HepG2 (cell line): ENCODE results near the gene HS3ST3B1. TPM values are rescaled to one million over a fixed set of nuclear protein-coding genes. Genes with fewer than 3 reads are reported as not detected.

Source experiments
- ATAC-seq: fragments of 200-7000 bp; cut with Tn5 transposase; 3 replicates; pipeline ENCODE4 v1.9.1; 2020; ENCODE audit warnings: mild to moderate bottlenecking, moderate library complexity
- BruUV-seq: library from RNA; stranded (reverse); fragments of 400-500 nt; replicated peaks from 2 replicates; lab custom pipeline; 2021; lab: Mats Ljungman, UMichigan
- CTCF ChIA-PET: fragments of 300-600 bp; formaldehyde crosslinking; extraction: SDS; loops from one replicate; lab custom pipeline; 2021; ENCODE audit warnings: low total read pairs, inconsistent platforms, low intra/inter-chr PET ratio; lab: Yijun Ruan, JAX
- POLR2A ChIA-PET: fragments of 350-600 bp; sonication (Branson Sonifier 250); formaldehyde crosslinking; loops from one replicate; lab custom pipeline; 2020; ENCODE audit warnings: antibody characterized with exemption, inconsistent platforms; lab: Yijun Ruan, JAX
- DNase-seq: peaks from one replicate; pipeline ENCODE4 v3.0.0-alpha.2; 2015; ENCODE audit warnings: low spot score
- FAIRE-seq: peaks from 3 replicates; lab custom pipeline; 2011; peaks lifted over from hg19 to GRCh38; lab: Jason Lieb, UNC
- H2AFZ ChIP-seq: one replicate; pipeline ENCODE4 v1.6.1; 2011; ENCODE audit warnings: low read length, inconsistent platforms
- H3K27ac ChIP-seq: fragments of 300-600 bp; 3 replicates; pipeline ENCODE4 v1.8.0; 2011; ENCODE audit warnings: mixed run types, mild to moderate bottlenecking, mixed read lengths, low read length, inconsistent platforms; ENCODE audit not compliant: insufficient read depth; ENCODE audit errors: extremely low read length
- H3K27me3 ChIP-seq, 2 experiments: fragments of 200-600 bp in 1 of 2; 2 replicates in 1 of 2; 3 replicates in 1 of 2; pipeline versions ENCODE4 v1.6.0 to v1.8.0; 2011; ENCODE audit warnings: low read length in 2 of 2, mild to moderate bottlenecking in 2 of 2, moderate library complexity in 2 of 2, inconsistent platforms in 1 of 2; ENCODE audit not compliant: insufficient read depth in 2 of 2, control insufficient read depth in 1 of 2
- H3K36me3 ChIP-seq, 2 experiments: fragments of 200-600 bp in 1 of 2; replicated peaks in 1 of 2; 2 replicates in 1 of 2; 3 replicates in 1 of 2; pipeline versions ENCODE4 v1.5.1 to v1.8.0; 2011; ENCODE audit warnings: low read length in 2 of 2, inconsistent platforms in 1 of 2; ENCODE audit not compliant: insufficient read depth in 2 of 2, control insufficient read depth in 1 of 2
- H3K4me1 ChIP-seq: 2 replicates; pipeline ENCODE4 v1.5.1; 2012; ENCODE audit warnings: low read length, inconsistent platforms; ENCODE audit not compliant: insufficient read depth
- H3K4me2 ChIP-seq: 2 replicates; pipeline ENCODE4 v1.6.0; 2011; ENCODE audit warnings: low read depth, low read length, inconsistent platforms
- H3K4me3 ChIP-seq, 3 experiments: fragments of 200-600 bp in 1 of 3; sonication (generic), shearing (Covaris generic) in 1 of 3; replicated peaks in 1 of 3; 2 replicates each; pipeline ENCODE4 v1.5.1; 2011 to 2016; ENCODE audit warnings: low read length in 3 of 3, inconsistent platforms in 2 of 3, low read depth in 2 of 3, mild to moderate bottlenecking in 2 of 3, control low read depth in 1 of 3, mixed read lengths in 1 of 3; ENCODE audit not compliant: insufficient read depth in 1 of 3
- H3K79me2 ChIP-seq: one replicate; pipeline ENCODE4 v1.6.1; 2011; ENCODE audit warnings: low read length, inconsistent platforms; ENCODE audit not compliant: insufficient read depth
- H3K9ac ChIP-seq: 2 replicates; pipeline ENCODE4 v1.6.0; 2011; ENCODE audit warnings: mild to moderate bottlenecking, low read depth, low read length, inconsistent platforms; ENCODE audit not compliant: insufficient read depth
- H3K9me3 ChIP-seq: 2 replicates; pipeline ENCODE4 v1.5.1; 2012; ENCODE audit warnings: mild to moderate bottlenecking, low read length
- H4K20me1 ChIP-seq: 2 replicates; pipeline ENCODE4 v1.6.0; 2011; ENCODE audit warnings: inconsistent platforms, mild to moderate bottlenecking, low read length, moderate library complexity; ENCODE audit not compliant: insufficient read depth
- BCL3 ChIP-seq: sonication (generic); formaldehyde crosslinking; IDR thresholded peaks from 2 replicates; pipeline ENCODE4 v1.5.1; 2020; ENCODE audit warnings: mild to moderate bottlenecking, missing genetic modification reagents, moderate library complexity
- MED1 ChIP-seq: sonication (generic); formaldehyde crosslinking; IDR thresholded peaks from 2 replicates; pipeline ENCODE4 v1.4.0; 2020; ENCODE audit warnings: missing genetic modification reagents
- RBM22 ChIP-seq: fragments of 200-400 bp; formaldehyde crosslinking; optimal IDR thresholded peaks from 2 replicates; pipeline ENCODE3; 2017; ENCODE audit warnings: mild to moderate bottlenecking, low read length, moderate library complexity
- ZNF367 ChIP-seq: sonication (generic); formaldehyde crosslinking; IDR thresholded peaks from 2 replicates; pipeline ENCODE4 v1.4.0; 2020; ENCODE audit warnings: missing genetic modification reagents, borderline replicate concordance
- WGBS: methylation state at CpG from one replicate; pipeline ENCODE4 v1.1.6; 2017; ENCODE audit warnings: low lambda C conversion rate; 5-methylcytosine and 5-hydroxymethylcytosine counted together
- in situ Hi-C: cut with HindIII; loops from 2 replicates; pipeline ENCODE4 v1.10.0; 2017; ENCODE audit warnings: low pct_unique_long_range_greater_than_20kb; ENCODE audit not compliant: extremely low pct_ligation_motif_present
- intact Hi-C: fragments of 100-400 bp; cut with micrococcal nuclease; formaldehyde crosslinking; loops from one replicate; pipeline ENCODE4 v1.10.0; 2022; ENCODE audit not compliant: unreplicated experiment
- polyA plus RNA-seq, 8 experiments: library from polyadenylated mRNA; depleted of rRNA in 3 of 8; stranded (reverse) in 7 of 8; unstranded in 1 of 8; fragments of >200 nt; fragmentation: Illumina TruSeq in 4 of 8; extraction: Trizol in 4 of 8; gene quantifications; 2 replicates each; pipeline versions ENCODE4 v1.2.1 to v1.2.3, GENCODE V29; 2011 to 2016; ENCODE audit warnings: low read depth in 4 of 8, missing spikeins in 1 of 8, mixed read lengths in 1 of 8; ENCODE audit not compliant: insufficient read depth in 1 of 8
- total RNA-seq, 5 experiments: library from RNA; depleted of rRNA; stranded (reverse); fragments of >200 nt; fragmentation: Illumina TruSeq; extraction: Trizol; gene quantifications; 2 replicates each; pipeline ENCODE4 v1.2.3, GENCODE V29; 2016; ENCODE audit warnings: low read depth in 1 of 5
- TF ChIP-seq, protein P1 (sequence below): sonication (generic); formaldehyde crosslinking; IDR thresholded peaks from 2 replicates; pipeline ENCODE4 v1.4.0; 2020; ENCODE audit warnings: mild to moderate bottlenecking, low read depth, missing genetic modification reagents
- TF ChIP-seq, protein P2 (sequence below): sonication (generic); formaldehyde crosslinking; IDR thresholded peaks from 2 replicates; pipeline ENCODE4 v1.4.0; 2020; ENCODE audit warnings: mild to moderate bottlenecking, missing genetic modification reagents

Gene HS3ST3B1
- total and polyA plus RNA-seq, 2 of the 13 experiments (the other 11 are each of a cell fraction or from before 2014, with no cell fraction given) = 15.7 to 39.5 TPM

DNA sequence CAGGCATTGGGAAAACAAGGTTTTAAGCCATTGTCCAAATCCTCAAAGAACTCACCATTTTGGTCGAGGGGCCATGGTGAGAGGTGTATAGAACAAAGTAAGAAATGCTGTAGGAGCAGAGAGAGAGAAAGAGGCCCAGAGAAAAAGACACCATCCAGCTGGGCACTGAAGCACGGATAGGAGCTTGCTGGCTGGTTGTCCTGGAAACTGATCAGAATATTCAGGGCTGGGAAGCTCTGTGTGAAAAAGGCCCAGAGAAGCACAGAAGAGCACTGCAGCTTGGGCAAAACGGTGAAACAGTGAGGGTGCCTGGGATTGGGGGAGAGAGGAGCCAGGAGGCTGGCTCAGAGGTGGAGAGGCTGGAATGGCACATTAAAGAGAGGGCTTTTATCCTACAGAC is 16.5 kb downstream of the HS3ST3B1 start:
- H3K27me3 ChIP-seq = no peaks in the 10 kb centered on the region
- H3K79me2 ChIP-seq = peaks cover 93% of the 10 kb centered on the region
- H3K27ac ChIP-seq = no peak overlapping the region
- in situ Hi-C loops = no loop called here
- DNase-seq = no peak
- no peak for FAIRE-seq
- no peak overlapping the region for H2AFZ ChIP-seq
- H3K4me3 ChIP-seq = no peak overlapping the region
- TF ChIP-seq ZNF367 (CRISPR knock-in tag) = no peak
- no peak for TF ChIP-seq MED1
- peak; percentile 5 for TF ChIP-seq RBM22
- TF ChIP-seq, protein P1, sequence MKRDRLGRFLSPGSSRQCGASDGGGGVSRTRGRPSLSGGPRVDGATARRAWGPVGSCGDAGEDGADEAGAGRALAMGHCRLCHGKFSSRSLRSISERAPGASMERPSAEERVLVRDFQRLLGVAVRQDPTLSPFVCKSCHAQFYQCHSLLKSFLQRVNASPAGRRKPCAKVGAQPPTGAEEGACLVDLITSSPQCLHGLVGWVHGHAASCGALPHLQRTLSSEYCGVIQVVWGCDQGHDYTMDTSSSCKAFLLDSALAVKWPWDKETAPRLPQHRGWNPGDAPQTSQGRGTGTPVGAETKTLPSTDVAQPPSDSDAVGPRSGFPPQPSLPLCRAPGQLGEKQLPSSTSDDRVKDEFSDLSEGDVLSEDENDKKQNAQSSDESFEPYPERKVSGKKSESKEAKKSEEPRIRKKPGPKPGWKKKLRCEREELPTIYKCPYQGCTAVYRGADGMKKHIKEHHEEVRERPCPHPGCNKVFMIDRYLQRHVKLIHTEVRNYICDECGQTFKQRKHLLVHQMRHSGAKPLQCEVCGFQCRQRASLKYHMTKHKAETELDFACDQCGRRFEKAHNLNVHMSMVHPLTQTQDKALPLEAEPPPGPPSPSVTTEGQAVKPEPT = no peak
- TF ChIP-seq, protein P2, sequence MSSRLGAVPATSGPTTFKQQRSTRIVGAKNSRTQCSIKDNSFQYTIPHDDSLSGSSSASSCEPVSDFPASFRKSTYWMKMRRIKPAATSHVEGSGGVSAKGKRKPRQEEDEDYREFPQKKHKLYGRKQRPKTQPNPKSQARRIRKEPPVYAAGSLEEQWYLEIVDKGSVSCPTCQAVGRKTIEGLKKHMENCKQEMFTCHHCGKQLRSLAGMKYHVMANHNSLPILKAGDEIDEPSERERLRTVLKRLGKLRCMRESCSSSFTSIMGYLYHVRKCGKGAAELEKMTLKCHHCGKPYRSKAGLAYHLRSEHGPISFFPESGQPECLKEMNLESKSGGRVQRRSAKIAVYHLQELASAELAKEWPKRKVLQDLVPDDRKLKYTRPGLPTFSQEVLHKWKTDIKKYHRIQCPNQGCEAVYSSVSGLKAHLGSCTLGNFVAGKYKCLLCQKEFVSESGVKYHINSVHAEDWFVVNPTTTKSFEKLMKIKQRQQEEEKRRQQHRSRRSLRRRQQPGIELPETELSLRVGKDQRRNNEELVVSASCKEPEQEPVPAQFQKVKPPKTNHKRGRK = no peak
- TF ChIP-seq BCL3 = no peak
- TF ChIP-seq, all 625 proteins: peak for 1
- Histone ChIP-seq H3K9me3 (no peaks in the 10 kb centered on the region), H3K4me2 (no peak overlapping the region), H4K20me1 (peaks cover 20% of the 10 kb centered on the region), H3K4me1 (peaks cover 87% of the 10 kb centered on the region), H3K9ac (no peak overlapping the region), H3K36me3 (peaks cover 3 to 13% of the 10 kb centered on the region in 2 experiments; a peak in 4 of 5 replicates)
- CTCF ChIA-PET = no interaction called here
- WGBS = 74% methylated on average over 3 of the region's 3 CpGs
- intact Hi-C loops = no loop called here
- no peak for ATAC-seq
- no TSS peak for BruUV-seq
- POLR2A ChIA-PET = interaction anchor here (3.1 to 3.2 kb wide), 2 partner anchors 17 to 56 kb away, joined by 11 to 39 read pairs; partner anchors contain the start of gene HS3ST3B1
